OCI-LY3 (cell line): ENCODE data around the gene MAGI1.

Source experiments
- CTCF ChIP-seq: fragments of 200-600, 300-600 bp; sonication (generic); IDR thresholded peaks from 2 replicates; pipeline ENCODE4 v1.5.1; 2014; ENCODE audit warnings: antibody characterized with exemption, low read length, low read depth
- EZH2phosphoT487 ChIP-seq: fragments of 200-600 bp; shearing (Covaris generic); IDR thresholded peaks from 2 replicates; pipeline ENCODE4 v1.6.1; 2018; ENCODE audit warnings: antibody characterized with exemption, mixed run types, low read depth

- TF ChIP-seq CTCF = no peak
- TF ChIP-seq EZH2phosphoT487 = no peak
These were observed 541.5 kb downstream of the MAGI1 start for GRCh38 chr3:65497236-65497635.
